A673 (cell line): Measurements from ENCODE around the gene SPAG16. TPM values are rescaled to one million over a fixed set of nuclear protein-coding genes. Genes with fewer than 3 reads are reported as not detected.

ENCODE experiments used
- BruUV-seq: library from RNA; stranded (reverse); fragments of 400-500 nt; replicated peaks from 2 replicates; lab custom pipeline; 2021; lab: Mats Ljungman, UMichigan
- CTCF ChIA-PET: fragments of 300-600 bp; sonication (Branson Sonifier 250); formaldehyde crosslinking; loops from one replicate; lab custom pipeline; 2022; ENCODE audit warnings: antibody characterized with exemption; lab: Charles Lee
- POLR2A ChIA-PET: fragments of 300-600 bp; sonication (Branson Sonifier 250); formaldehyde crosslinking; loops from one replicate; lab custom pipeline; 2022; ENCODE audit warnings: antibody characterized with exemption; ENCODE audit not compliant: low non-redundant PET; lab: Charles Lee
- DNase-seq: peaks from one replicate; pipeline ENCODE4 v3.0.0-alpha.2; 2015; ENCODE audit warnings: low spot score
- H3K27ac ChIP-seq: fragments of 200-600 bp; sonication (generic); 2 replicates; pipeline ENCODE4 v1.5.1; 2016; ENCODE audit warnings: mixed run types, low read depth, mild to moderate bottlenecking, mixed read lengths, antibody characterized with exemption, low read length; ENCODE audit not compliant: poor library complexity, severe bottlenecking
- H3K27me3 ChIP-seq: fragments of 200-600 bp; sonication (generic); replicated peaks from 2 replicates; pipeline ENCODE4 v1.6.1; 2017; ENCODE audit warnings: mixed run types, low read depth, mild to moderate bottlenecking, mixed read lengths, antibody characterized with exemption, low read length; ENCODE audit not compliant: insufficient read depth, poor library complexity
- H3K36me3 ChIP-seq: fragments of 200-600 bp; sonication (generic); 2 replicates; pipeline ENCODE4 v1.6.1; 2016; ENCODE audit warnings: mixed run types, mild to moderate bottlenecking, mixed read lengths, antibody characterized with exemption, low read length; ENCODE audit not compliant: insufficient read depth, poor library complexity, severe bottlenecking
- H3K4me1 ChIP-seq: fragments of 200-600 bp; sonication (generic); 2 replicates; pipeline ENCODE4 v1.6.1; 2017; ENCODE audit warnings: mixed run types, mild to moderate bottlenecking, mixed read lengths, antibody characterized with exemption, low read length; ENCODE audit not compliant: insufficient read depth, poor library complexity, severe bottlenecking
- H3K4me3 ChIP-seq: fragments of 200-600 bp; sonication (generic); 2 replicates; pipeline ENCODE4 v1.5.1; 2016; ENCODE audit warnings: low read depth, mixed run types, mild to moderate bottlenecking, mixed read lengths, low read length; ENCODE audit not compliant: poor library complexity, severe bottlenecking
- H3K9me3 ChIP-seq: fragments of 200-600 bp; sonication (generic); 2 replicates; pipeline ENCODE4 v1.6.1; 2016; ENCODE audit warnings: mixed run types, low read depth, mild to moderate bottlenecking, mixed read lengths, antibody characterized with exemption, low read length; ENCODE audit not compliant: poor library complexity, severe bottlenecking
- CTCF ChIP-seq: fragments of 300-800, 200-600 bp; sonication (generic); conservative IDR thresholded peaks from 2 replicates; pipeline ENCODE4 v1.5.1; 2017; ENCODE audit warnings: low read depth, mild to moderate bottlenecking, antibody characterized with exemption, low read length, moderate library complexity, mixed read lengths
- EZH2 ChIP-seq: fragments of 200-600 bp; sonication (generic); IDR thresholded peaks from 2 replicates; pipeline ENCODE4 v1.6.1; 2017; ENCODE audit warnings: borderline replicate concordance, low read depth, mild to moderate bottlenecking, mixed read lengths, antibody characterized with exemption, low read length; ENCODE audit not compliant: poor library complexity, severe bottlenecking
- intact Hi-C: fragments of 100-400 bp; cut with micrococcal nuclease; formaldehyde crosslinking; loops from one replicate; pipeline ENCODE4 v1.10.0; 2022; ENCODE audit not compliant: unreplicated experiment
- total RNA-seq: library from RNA; stranded (reverse); gene quantifications from 2 replicates; pipeline ENCODE4 v1.2.3, GENCODE V29; 2021

SPAG16 gene
- total RNA-seq, 1 experiment from 2014 or later: 13.1 TPM

- POLR2A ChIA-PET: interaction anchor here (0.6 kb wide), 1 partner anchor 449 kb away, joined by 3 read pairs; no protein-coding TSS in a partner anchor
- no peak overlapping the region for H3K27ac ChIP-seq
- no peak for DNase-seq
- no peaks in the 10 kb centered on the region for H3K9me3 ChIP-seq
- intact Hi-C loops: no loop called here
- CTCF ChIA-PET: interaction anchor here (0.6 kb wide), 1 partner anchor 465 kb away, joined by 3 read pairs; no protein-coding TSS in a partner anchor
- no peaks in the 10 kb centered on the region for H3K36me3 ChIP-seq
- TF ChIP-seq CTCF: no peak
- no peak for TF ChIP-seq EZH2
- H3K4me1 ChIP-seq: peaks cover 31% of the 10 kb centered on the region
- no TSS peak for BruUV-seq
- H3K27me3 ChIP-seq: no peaks in the 10 kb centered on the region
- H3K4me3 ChIP-seq: no peak overlapping the region
These were observed 42.4 kb upstream of the SPAG16 start for GRCh38 chr2:213241817-213242216.

- Histone ChIP-seq H3K4me3 (no peak overlapping the region), H3K9me3 (no peaks in the 10 kb centered on the region), H3K4me1 (peaks cover 27% of the 10 kb centered on the region), H3K27ac (no peak overlapping the region), H3K36me3 (no peaks in the 10 kb centered on the region), H3K27me3 (no peaks in the 10 kb centered on the region)
- CTCF ChIA-PET: no interaction called here
- no TSS peak for BruUV-seq
- no peak for DNase-seq
- POLR2A ChIA-PET: no interaction called here
- TF ChIP-seq CTCF: no peak
- TF ChIP-seq EZH2: no peak
- intact Hi-C loops: no loop called here
These were observed 41.6 kb upstream of the SPAG16 start for GRCh38 chr2:213242653-213243052.

GRCh38 chr2:213243189-213244044 lies 40.8 kb upstream of the SPAG16 start:
- DNase-seq: no peak
- no peaks in the 10 kb centered on the region for H3K36me3 ChIP-seq
- H3K4me3 ChIP-seq: no peak overlapping the region
- intact Hi-C loops: no loop called here
- no peaks in the 10 kb centered on the region for H3K27me3 ChIP-seq
- peaks cover 22% of the 10 kb centered on the region for H3K4me1 ChIP-seq
- TF ChIP-seq CTCF: no peak
- TF ChIP-seq EZH2: no peak
- CTCF ChIA-PET: no interaction called here
- no peaks in the 10 kb centered on the region for H3K9me3 ChIP-seq
- BruUV-seq: no TSS peak
- no peak overlapping the region for H3K27ac ChIP-seq
- POLR2A ChIA-PET: interaction anchor here (0.6 kb wide), 1 partner anchor 9 kb away, joined by 3 read pairs; no protein-coding TSS in a partner anchor
